Endothelial cell (in vitro differentiated cells): Measurements from ENCODE around the gene DAPK3. TPM values are rescaled to one million over a fixed set of nuclear protein-coding genes. Genes with fewer than 3 reads are reported as not detected.
"Not testable (repeated sequence)": the region's sequence is repeated elsewhere in the genome, so short reads cannot be mapped to it uniquely, and the experiment has no call there.

Experiments used
- DNase-seq: peaks from one replicate; pipeline ENCODE4 v3.0.0; 2021; ENCODE audit warnings: low spot score
- H3K27ac Mint-ChIP-seq: one replicate; pipeline ENCODE4 v1.8.0; 2021; ENCODE audit warnings: mixed read lengths, inconsistent platforms; ENCODE audit not compliant: unreplicated experiment
- H3K27me3 Mint-ChIP-seq: one replicate; pipeline ENCODE4 v1.8.0; 2021; ENCODE audit warnings: mild to moderate bottlenecking, moderate library complexity, mixed read lengths, inconsistent platforms; ENCODE audit not compliant: unreplicated experiment
- H3K36me3 Mint-ChIP-seq: one replicate; pipeline ENCODE4 v1.8.0; 2021; ENCODE audit warnings: mild to moderate bottlenecking, low read depth, mixed read lengths, inconsistent platforms; ENCODE audit not compliant: unreplicated experiment
- H3K4me1 Mint-ChIP-seq: one replicate; pipeline ENCODE4 v1.8.0; 2021; ENCODE audit warnings: mild to moderate bottlenecking, mixed read lengths, inconsistent platforms; ENCODE audit not compliant: unreplicated experiment
- H3K4me3 Mint-ChIP-seq: one replicate; pipeline ENCODE4 v1.8.0; 2021; ENCODE audit warnings: mild to moderate bottlenecking, mixed read lengths, inconsistent platforms; ENCODE audit not compliant: unreplicated experiment
- H3K9me3 Mint-ChIP-seq: one replicate; pipeline ENCODE4 v1.8.0; 2021; ENCODE audit warnings: mixed read lengths, inconsistent platforms; ENCODE audit not compliant: unreplicated experiment
- CTCF ChIP-seq: fragments of 200-600 bp; sonication (generic); IDR thresholded peaks from one replicate; pipeline ENCODE4 v1.5.0; 2021; ENCODE audit warnings: antibody characterized with exemption; ENCODE audit not compliant: unreplicated experiment
- total RNA-seq: library from RNA; stranded (reverse); fragmentation: NEBNext Ultra II Directional; extraction: Animal tissue kit (Norgen Biotek cat#: 25700); gene quantifications from one replicate; pipeline ENCODE4 v1.2.1, GENCODE V29; 2021; ENCODE audit not compliant: unreplicated experiment

DAPK3 gene
- total RNA-seq, 1 donor from 2014 or later, result 316 TPM

DNA sequence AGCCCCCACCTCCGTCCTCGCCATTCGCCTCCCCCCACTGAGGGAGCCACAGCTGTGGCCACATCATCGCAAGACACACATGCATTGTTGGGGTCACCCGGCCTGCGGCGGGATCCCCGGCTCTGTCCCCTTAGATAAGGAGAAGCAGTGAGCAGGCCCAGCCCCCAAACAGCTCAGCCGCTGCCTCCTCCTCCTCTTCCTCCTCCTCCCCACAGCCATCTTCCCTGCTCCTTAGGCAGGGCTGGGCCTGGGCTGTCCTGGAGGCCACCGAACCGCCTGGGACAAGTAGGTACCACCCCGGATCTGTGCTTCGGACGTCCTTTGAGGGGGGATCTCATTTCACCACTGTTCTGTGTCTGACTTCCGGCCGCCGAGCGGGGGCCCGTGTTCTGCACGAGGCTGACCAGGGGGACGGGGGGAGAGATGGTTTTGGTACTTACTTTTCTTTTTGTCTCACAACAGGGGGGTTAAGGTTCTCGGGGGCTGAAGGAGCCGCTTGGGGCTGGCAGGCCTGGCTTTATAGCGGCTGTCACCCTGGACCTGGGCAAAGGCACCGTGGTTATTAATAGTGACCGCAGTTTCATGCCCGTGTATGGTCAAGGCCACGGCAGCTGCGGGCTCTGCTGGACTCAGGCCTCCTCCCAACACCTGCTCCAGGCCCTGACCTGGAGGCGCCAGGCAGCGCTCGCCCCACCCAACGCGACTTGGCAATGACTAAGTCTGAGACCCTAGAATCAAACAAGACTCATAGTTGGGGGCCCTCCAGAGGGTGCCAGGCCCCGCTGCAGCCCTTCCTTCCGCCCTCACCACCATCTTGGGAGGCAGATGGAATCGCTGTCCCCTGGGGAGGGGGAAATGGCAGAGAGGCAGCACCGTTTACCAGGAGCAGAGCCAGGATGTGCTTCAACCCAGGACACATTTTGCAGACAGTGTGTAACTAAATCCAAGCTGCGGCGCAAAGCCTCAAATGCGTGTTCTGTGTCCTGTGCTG, 19.7 kb downstream of the DAPK3 start:
- no peaks in the 10 kb centered on the region for H3K9me3 Mint-ChIP-seq
- H3K4me1 Mint-ChIP-seq, result no peaks in the 10 kb centered on the region
- no peaks in the 10 kb centered on the region for H3K36me3 Mint-ChIP-seq
- DNase-seq, result no peak
- peaks cover 26% of the 10 kb centered on the region for H3K27me3 Mint-ChIP-seq
- TF ChIP-seq CTCF, result no peak
- no peak overlapping the region for H3K4me3 Mint-ChIP-seq
- no peak overlapping the region for H3K27ac Mint-ChIP-seq

DNA sequence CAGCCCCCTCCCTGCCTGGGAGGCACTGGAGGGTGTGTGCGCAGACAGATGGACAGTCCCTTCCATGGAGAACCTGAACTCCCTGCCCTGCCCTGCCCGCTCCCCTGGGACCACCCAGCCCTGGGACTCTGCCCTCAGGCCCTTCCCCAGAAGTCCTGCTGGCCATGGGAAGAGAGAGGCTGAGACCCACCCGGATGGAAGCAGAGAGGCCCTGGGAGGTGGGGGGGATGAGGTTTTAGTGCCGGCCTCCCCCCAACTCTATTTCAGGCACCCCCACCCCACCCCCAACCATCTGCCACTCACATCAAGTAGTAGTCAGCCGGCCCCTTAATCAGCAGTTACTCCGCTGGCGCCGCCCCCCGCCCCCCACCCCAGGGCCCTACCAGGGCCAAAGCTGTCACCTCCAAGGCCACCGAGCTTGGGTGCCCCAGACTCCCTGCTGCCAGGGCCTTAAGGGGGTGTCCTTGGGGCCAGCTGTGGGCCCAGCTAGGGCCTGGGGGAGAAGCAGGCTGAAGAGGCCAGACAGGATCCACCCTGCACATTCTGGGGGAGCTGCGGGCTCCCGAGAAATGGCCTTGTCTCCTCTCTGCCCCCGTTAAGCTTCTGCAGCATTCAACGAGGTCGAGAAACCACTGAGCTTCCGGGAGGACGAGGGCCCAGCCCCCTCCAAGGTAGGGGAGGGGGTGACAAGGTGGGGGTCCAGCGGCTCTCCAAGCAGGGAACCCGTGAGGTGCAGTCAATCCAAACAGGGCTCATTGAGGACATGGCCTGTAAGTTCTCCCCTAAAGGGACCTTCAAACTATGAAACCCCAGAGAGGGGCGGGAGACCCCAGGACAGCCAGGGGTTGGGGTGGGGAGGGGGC, 20.7 kb downstream of the DAPK3 start:
- no peak overlapping the region for H3K4me3 Mint-ChIP-seq
- no peaks in the 10 kb centered on the region for H3K36me3 Mint-ChIP-seq
- H3K4me1 Mint-ChIP-seq, result no peaks in the 10 kb centered on the region
- H3K9me3 Mint-ChIP-seq, result no peaks in the 10 kb centered on the region
- H3K27ac Mint-ChIP-seq, result no peak overlapping the region
- peaks cover 23% of the 10 kb centered on the region for H3K27me3 Mint-ChIP-seq
- no peak for DNase-seq
- TF ChIP-seq CTCF, result no peak

GRCh38 chr19:3949294-3949693, 21.6 kb downstream of the DAPK3 start:
- Mint-ChIP-seq H3K27me3 (peaks cover 20% of the 10 kb centered on the region), H3K4me1 (no peaks in the 10 kb centered on the region), H3K36me3 (no peaks in the 10 kb centered on the region), H3K9me3 (no peaks in the 10 kb centered on the region), H3K27ac (no peak overlapping the region), H3K4me3 (no peak overlapping the region)
- no peak for TF ChIP-seq CTCF
- DNase-seq, result no peak

DNA sequence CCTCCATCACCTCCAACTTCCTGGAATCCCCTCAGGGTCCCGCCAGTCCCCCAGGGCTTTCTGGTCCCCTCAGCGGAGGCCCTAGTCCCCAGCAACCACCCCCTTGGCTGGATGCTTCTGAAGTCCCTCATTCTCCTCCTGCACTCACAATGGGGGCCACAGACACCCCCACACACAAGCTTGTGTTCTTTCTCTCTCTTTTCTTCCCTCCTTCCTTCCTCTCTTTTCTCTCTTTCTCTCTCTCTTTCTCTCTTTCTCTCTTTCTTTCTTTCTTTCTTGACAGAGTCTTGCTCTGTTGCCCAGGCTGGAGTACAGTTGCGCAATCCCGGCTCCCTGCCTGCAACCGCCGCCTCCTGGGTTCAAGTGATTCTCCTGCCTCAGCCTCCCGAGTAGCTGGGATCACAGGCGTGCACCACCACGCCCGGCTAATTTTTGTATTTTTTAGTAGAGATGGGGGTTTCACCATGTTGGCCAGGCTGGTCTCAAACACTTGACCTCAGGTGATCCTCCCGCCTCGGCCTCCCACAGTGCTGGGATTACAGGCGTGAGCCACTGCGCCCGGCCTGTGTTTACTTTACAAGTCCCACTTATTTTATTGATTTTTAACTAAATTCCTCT, 23.5 kb downstream of the DAPK3 start:
- H3K27ac Mint-ChIP-seq, H3K4me1 Mint-ChIP-seq, DNase-seq, H3K9me3 Mint-ChIP-seq, H3K36me3 Mint-ChIP-seq, H3K4me3 Mint-ChIP-seq: not testable (repeated sequence)
- peaks cover 15% of the 10 kb centered on the region for H3K27me3 Mint-ChIP-seq

- Mint-ChIP-seq H3K36me3 (no peaks in the 10 kb centered on the region), H3K27ac (no peak overlapping the region), H3K27me3 (peaks cover 7% of the 10 kb centered on the region), H3K9me3 (no peaks in the 10 kb centered on the region), H3K4me3 (no peak overlapping the region), H3K4me1 (no peaks in the 10 kb centered on the region)
- DNase-seq, result no peak
- no peak for TF ChIP-seq CTCF
These were observed 25.1 kb downstream of the DAPK3 start for GRCh38 chr19:3945838-3946237.
